ENCODE measurements around the gene ZNF438.

- TF ChIP-seq CTCF (conservative IDR thresholded peaks at IDR 0.05) (peak; percentile 73), ZFX (IDR thresholded peaks at IDR 0.05) (peak; percentile 48)
These were observed at the start of gene ZNF438 for GRCh38 chr10:31031558-31032257.
